Kidney (tissue), 14 donors: ENCODE results near the gene C2CD4D. TPM values are rescaled to one million over a fixed set of nuclear protein-coding genes. Genes with fewer than 3 reads are reported as not detected.

Experiments
- DNase-seq, 5 donors: peaks; one replicate each; pipeline ENCODE4 v3.0.0-alpha.2; 2013 to 2020
- FAIRE-seq: peaks from 2 replicates; lab custom pipeline; 2012; peaks lifted over from hg19 to GRCh38; lab: Jason Lieb, UNC
- H3K27ac ChIP-seq, 2 donors: one replicate each; pipeline ENCODE4 v1.7.0; 2013; ENCODE audit warnings: low read depth in 2 of 2, low read length in 2 of 2, inconsistent platforms in 1 of 2
- H3K27me3 ChIP-seq: one replicate; pipeline ENCODE4 v1.7.1; 2013; ENCODE audit warnings: low read length, inconsistent platforms; ENCODE audit not compliant: control insufficient read depth, insufficient read depth
- H3K36me3 ChIP-seq, 3 donors: one replicate each; pipeline versions ENCODE4 v1.7.0 to v1.7.1; 2013; ENCODE audit warnings: low read length in 3 of 3, control low read depth in 1 of 3, inconsistent platforms in 1 of 3; ENCODE audit not compliant: insufficient read depth in 3 of 3, control insufficient read depth in 2 of 3
- H3K4me1 ChIP-seq, 3 donors: one replicate each; pipeline versions ENCODE4 v1.7.0 to v1.7.1; 2013; ENCODE audit warnings: low read length in 3 of 3, inconsistent platforms in 1 of 3, low read depth in 1 of 3; ENCODE audit not compliant: control insufficient read depth in 2 of 3, insufficient read depth in 2 of 3
- H3K4me3 ChIP-seq, 3 donors: one replicate each; pipeline versions ENCODE4 v1.7.0 to v1.8.1; 2013; ENCODE audit warnings: low read length in 3 of 3, control low read depth in 1 of 3, inconsistent platforms in 1 of 3
- H3K9ac ChIP-seq, 3 donors: one replicate each; pipeline versions ENCODE4 v1.7.0 to v1.7.1; 2013; ENCODE audit warnings: low read length in 3 of 3, control low read depth in 1 of 3, inconsistent platforms in 1 of 3
- H3K9me3 ChIP-seq, 3 donors: one replicate each; pipeline versions ENCODE4 v1.7.0 to v1.7.1; 2013; ENCODE audit warnings: low read length in 3 of 3, control low read depth in 1 of 3, inconsistent platforms in 1 of 3; ENCODE audit not compliant: control insufficient read depth in 2 of 3, insufficient read depth in 1 of 3
- CTCF ChIP-seq: IDR thresholded peaks from 3 replicates; pipeline ENCODE4 v1.5.1; 2012; ENCODE audit warnings: mild to moderate bottlenecking, moderate library complexity, borderline replicate concordance; ENCODE audit not compliant: insufficient read depth; ENCODE audit errors: extremely low read depth
- intact Hi-C: fragments of 100-400 bp; cut with DNase I; formaldehyde crosslinking; loops from one replicate; pipeline ENCODE4 v1.11.1; 2022
- polyA plus RNA-seq: library from polyadenylated mRNA; stranded (reverse); fragments of 350-450 nt; fragmentation: Illumina TruSeq; extraction: RNeasy Lipid Tissue Mini Kit (QIAGEN cat#74804); gene quantifications from one replicate; pipeline ENCODE4 v1.2.3, GENCODE V29; 2014; ENCODE audit warnings: low read depth, low replicate concordance; ENCODE audit not compliant: insufficient read depth
- total RNA-seq: library from RNA; stranded (reverse); fragmentation: NEBNext Ultra II Directional; extraction: Animal tissue kit (Norgen Biotek cat#: 25700); gene quantifications from one replicate; pipeline ENCODE4 v1.2.1, GENCODE V29; 2021
- donor health status: control.
- donor health status: control.
- donor health status: control.
- donor health status: control.
- donor health status: control.
- donor health status: DM: yes; HTN: yes; CAD: no.
- donor health status: Normal renal cell carcinoma (clear cell type).

The C2CD4D gene
- total and polyA plus RNA-seq, 2 donors from 2014 or later = 0.43 to 0.57 TPM

- TF ChIP-seq CTCF = no peak
- Histone ChIP-seq H3K9ac (no peak overlapping the region), H3K27me3 (no peaks in the 10 kb centered on the region), H3K4me3 (no peak overlapping the region), H3K9me3 (no peaks in the 10 kb centered on the region), H3K4me1 (peaks cover 0 to under 1% (median 0%) of the 10 kb centered on the region in 3 donors), H3K36me3 (peaks cover 0 to 49% (median 9%) of the 10 kb centered on the region in 3 donors), H3K27ac (no peak overlapping the region)
- DNase-seq = no peak
- FAIRE-seq = no peak
- intact Hi-C loops = no loop called here
These were observed 25.2 kb downstream of the C2CD4D start for GRCh38 chr1:151814426-151814825.

- H3K4me3 ChIP-seq = no peak overlapping the region
- no peak for FAIRE-seq
- no peak overlapping the region for H3K9ac ChIP-seq
- H3K27me3 ChIP-seq = no peaks in the 10 kb centered on the region
- no peak overlapping the region for H3K27ac ChIP-seq
- intact Hi-C loops = no loop called here
- H3K36me3 ChIP-seq = peaks cover 0 to 47% (median 9%) of the 10 kb centered on the region in 3 donors
- no peak for TF ChIP-seq CTCF
- no peaks in the 10 kb centered on the region for H3K4me1 ChIP-seq
- no peak for DNase-seq
- H3K9me3 ChIP-seq = no peaks in the 10 kb centered on the region
These were observed 26.2 kb downstream of the C2CD4D start for GRCh38 chr1:151813271-151813977.

GRCh38 chr1:151811181-151811580 lies 28.4 kb downstream of the C2CD4D start:
- Histone ChIP-seq H3K4me3 (no peak overlapping the region), H3K36me3 (peaks cover 0 to 52% (median 9%) of the 10 kb centered on the region in 3 donors), H3K27me3 (no peaks in the 10 kb centered on the region), H3K9me3 (no peaks in the 10 kb centered on the region), H3K4me1 (no peaks in the 10 kb centered on the region), H3K9ac (no peak overlapping the region), H3K27ac (no peak overlapping the region)
- FAIRE-seq = no peak
- intact Hi-C loops = no loop called here
- TF ChIP-seq CTCF = no peak
- DNase-seq = no peak
